Measurements from ENCODE around the gene CYP20A1.
"Not testable (repeated sequence)": the region's sequence is repeated elsewhere in the genome, so short reads cannot be mapped to it uniquely, and the experiment has no call there.

The CYP20A1 gene

DNA sequence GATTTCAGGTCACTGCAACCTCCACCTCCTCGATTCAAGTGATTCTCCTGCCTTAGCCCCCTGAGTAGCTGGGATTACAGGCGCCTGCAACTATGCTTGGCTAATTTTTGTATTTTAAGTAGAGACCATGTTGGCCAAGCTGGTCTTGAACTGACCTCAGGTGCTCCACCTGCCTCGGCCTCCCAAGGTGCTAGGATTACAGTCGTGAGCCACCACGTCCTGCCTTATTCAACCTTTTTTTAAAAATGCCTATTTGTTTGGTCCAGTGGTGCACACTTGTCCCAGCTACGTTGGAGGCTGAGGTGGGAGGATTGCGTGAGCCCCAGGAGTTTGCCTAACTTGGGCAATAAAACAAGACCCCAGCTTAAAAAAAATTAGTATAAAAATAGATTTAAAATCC, 43.3 kb downstream of the CYP20A1 start:
- no peak for DNase-seq (ENCODE audit: low spot score)

DNA sequence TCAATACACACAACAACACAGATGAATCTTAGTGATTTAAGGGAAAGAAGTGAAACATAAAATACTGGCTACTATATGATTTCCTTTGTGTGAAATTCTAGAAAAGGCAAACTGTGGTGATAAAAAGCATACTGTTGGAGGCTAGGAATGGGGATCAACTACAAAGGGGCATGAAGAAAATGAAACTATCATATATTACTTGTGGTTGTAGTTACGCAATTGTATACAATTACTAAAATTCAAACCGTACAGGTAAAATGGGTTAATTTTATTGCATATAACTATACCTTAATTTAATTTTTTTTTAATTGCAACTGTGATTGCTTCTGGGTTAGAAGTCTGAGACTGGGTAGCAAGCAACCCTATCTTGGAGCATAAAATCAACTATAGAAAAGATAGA, 47.7 kb downstream of the CYP20A1 start:
- DNase-seq (ENCODE audit: low spot score), result no peak

DNA sequence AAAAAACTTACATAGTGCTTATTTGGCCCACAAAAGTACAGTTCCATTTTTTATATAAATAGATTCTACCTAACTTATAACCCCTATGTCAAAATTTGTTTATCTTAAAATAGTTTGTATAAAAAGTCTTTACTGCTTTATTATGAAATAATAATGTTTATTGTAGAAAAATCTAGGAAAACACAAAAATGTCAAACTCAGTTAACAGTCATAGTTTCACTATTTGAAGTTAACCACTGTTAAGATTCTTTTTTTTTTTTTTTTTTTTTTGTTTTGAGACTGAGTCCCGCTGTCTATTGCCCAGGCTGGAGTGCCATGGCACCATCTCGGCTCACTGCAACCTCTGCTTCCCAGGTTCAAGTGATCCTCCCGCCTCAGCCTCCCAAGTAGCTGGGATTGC, 62.8 kb downstream of the CYP20A1 start:
- DNase-seq (ENCODE audit: low spot score), result no peak

DNA sequence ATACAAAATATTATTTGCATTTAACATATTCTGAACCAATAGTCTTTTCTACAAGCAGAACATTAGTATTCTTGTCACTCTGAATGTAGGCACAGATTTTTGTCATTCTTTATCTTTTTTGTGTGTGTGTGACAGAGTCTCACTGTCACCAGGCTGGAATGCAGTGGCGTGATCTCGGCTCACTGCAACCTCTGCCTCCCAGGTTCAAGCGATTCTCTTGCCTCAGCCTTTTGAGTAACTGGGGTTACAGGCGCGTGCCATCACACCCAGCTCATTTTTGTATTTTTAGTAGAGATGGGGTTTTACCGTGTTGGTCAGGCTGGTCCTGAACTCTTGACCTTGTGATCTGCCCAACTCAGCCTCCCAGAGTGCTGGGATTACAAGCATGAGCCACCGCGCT, 63.8 kb downstream of the CYP20A1 start:
- not testable (repeated sequence) for DNase-seq (ENCODE audit: low spot score)

DNA sequence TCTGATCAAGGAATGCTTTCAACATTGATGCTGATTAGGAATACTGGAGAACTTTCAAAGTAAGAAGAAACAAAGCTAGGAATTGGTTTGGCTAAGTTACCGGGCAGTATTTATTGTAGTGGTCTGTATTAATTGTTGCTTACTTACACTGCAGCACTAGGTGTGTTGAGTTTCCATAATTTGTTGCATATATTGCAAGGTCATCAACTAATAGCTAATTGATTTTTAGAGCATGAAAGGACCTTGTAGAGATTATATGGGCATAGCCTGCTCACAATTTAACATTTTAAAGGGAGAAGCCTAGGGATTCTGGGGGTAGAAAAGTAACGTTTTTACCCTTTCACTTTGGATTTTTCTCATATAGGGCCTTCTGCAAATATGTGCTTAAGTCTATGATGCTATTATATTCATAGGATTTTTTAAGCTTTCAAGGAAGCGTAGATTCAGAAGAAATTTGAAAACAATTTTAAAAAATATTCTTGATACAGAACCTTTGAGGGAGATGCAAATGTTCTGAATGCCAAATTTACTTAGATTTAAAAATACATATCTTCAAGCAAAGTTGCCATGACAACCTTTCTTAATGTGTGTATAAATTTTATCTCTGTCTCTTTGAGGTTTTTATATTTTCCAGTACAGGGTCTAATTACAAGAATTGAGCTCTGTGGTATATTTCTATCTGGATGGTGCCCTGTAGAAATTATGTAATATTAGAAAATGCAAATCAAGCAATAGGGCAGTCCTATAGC, 72.0 kb downstream of the CYP20A1 start:
- DNase-seq (ENCODE audit: low spot score), result no peak

DNA sequence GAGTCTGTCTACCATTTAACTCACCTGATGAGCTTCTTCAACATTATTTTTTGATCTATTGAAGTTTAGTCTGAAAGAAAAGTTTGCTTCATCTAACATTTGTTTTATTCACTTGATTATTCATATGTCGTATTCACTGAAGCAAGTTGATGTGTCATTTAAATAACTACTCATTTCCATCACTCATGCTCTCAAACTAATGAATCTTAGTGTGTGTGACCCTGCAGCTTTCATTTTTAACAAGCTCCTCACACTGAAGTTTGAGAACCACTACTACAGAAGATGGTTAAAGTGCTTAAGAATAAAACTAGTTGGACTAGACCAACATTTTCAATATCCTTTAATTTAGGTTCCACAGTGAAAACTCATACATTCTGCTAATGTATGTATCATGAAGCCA, 87.5 kb downstream of the CYP20A1 start:
- no peak for DNase-seq (ENCODE audit: low spot score)

DNA sequence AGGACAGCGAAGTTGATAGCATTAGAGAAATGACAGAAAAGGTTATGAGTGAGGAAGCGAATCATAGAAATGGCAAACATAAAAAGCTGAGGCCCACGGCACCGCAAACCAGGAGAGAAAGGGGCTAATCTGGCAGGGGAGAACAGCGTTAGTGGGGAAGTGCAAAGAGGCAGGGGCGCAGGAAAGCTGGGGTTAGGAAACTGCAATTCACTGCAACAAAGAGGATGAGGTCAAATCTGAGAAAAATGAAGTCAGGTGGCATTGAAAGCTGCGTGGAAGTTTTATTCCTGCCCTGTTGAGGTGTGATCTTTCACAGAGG, 88.7 kb downstream of the CYP20A1 start:
- no peak for DNase-seq (ENCODE audit: low spot score)

DNA sequence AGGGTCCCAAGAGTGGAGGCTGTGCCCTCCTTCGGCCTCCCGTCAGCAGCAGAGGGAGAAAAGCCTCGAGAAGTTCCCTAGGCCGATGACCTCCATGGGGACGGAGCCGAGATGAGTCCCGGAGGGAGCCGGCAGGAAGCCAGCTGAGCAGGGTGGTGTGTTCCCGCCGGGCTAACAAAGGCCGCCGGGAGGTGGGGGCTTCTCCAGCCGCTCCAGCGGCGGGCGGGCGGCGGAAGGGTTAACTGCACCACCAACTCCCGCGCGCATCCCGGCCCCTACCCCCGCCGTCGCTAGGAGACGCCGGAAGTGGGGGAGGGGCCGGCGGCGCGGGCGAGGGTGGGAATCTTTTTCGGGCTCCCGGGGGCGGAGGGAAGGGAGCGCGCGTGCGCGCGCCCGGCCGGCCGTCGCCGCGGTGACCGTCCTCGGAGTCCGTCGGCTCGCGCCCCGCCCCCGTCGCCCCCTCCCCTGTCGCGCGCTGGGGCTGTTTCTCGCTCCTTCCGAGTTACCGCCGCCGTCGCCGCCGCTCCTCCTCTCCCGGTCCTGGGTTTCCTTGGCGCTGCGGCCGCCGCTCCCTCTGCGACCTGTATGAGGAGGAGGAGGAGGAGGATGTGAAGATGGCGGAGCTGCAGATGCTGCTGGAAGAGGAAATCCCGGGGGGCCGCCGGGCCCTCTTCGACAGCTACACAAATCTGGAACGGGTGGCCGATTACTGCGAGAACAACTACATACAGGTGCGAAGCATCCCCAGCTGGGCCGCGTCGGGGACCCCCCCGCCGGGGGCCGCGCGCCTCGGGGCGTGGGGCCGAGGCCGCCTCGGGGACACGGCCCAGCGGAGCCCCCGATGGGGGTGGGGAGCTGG, 89.3 kb downstream of the CYP20A1 start, which contains the start of gene ABI2:
Gene ABI2, plus strand, starts transcription at position 494 of the 859 bp plus-strand sequence. Its CDS starts 121 bp downstream, at position 615.
- DNase-seq (ENCODE audit: low spot score), result peak; percentile 89

DNA sequence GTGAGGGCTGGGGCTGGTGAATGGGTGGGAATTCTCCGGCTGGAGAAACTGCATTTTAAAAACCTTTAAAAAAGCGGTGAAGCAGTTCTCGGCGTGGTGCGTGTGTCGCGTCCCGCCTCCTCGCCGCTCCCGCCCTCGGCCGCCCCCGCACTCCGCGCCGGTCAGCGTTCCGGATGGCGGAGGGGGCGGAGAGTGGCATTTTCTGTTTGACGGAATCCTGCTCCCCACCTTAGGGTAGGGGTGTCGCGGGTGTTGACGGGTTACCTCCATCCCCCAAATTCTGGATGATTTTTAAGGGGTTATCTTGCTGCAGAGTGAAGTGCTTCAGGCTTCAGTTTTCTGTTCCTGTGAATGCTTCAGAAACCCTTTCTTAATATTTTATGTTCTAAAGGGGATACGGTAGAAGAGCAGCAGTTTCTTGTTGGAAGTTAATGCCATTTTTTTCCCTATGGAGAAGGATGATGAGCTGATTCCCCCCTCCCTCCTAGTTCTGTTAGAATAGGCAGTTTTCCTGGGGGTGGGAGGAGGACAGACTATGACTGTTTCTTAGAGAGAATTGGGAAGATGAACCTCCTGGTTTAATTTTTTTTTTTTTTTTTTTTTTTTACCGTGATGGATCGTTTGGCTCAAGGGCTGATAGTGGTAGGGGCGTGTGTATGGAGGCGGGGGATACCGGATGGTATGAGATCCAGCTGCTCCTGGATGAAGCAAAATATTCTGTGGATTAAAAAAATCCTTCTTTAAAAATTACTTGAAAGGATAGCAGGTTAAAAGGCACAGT, 90.1 kb downstream of the CYP20A1 start:
- peak; percentile 27 for DNase-seq (ENCODE audit: low spot score)

DNA sequence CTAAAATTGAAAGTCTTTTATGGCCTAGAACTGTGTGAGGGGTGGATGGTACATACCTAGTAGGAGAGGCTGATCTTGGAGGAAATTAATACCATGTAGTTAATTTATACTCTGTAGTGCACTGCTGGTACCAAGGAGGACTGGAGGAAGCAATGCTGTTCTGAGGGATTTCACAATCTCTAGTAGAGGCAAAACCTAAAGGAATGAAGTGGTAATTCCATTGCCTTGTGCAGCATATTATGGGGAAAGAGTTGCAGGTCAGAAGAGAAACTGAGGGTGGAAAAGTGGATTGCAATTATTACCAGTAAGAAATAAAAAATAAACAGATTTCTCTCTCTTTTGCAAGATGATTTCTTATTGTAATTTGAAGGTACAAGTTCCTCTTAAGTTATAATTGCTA, 91.6 kb downstream of the CYP20A1 start:
- DNase-seq (ENCODE audit: low spot score), result no peak

DNA sequence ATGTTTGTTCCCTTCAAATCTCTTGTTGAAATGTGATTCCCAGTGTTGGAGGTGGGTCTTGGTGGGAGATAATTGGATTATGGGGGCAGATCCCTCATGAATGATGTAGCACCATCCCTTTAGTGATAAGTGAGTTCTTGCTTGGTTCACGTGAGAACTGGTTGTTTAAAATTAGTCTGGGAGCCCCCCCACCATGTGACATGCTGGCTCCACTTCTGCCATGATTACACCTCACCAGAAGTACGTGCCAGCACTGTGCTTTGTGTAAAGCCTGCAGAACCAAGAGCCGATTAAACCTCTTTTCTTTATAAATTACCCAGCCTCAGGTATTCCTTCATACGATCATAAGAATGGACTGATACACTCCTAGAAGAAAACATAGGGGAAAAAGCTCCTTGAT, 99.5 kb downstream of the CYP20A1 start:
- DNase-seq (ENCODE audit: low spot score), result no peak

DNA sequence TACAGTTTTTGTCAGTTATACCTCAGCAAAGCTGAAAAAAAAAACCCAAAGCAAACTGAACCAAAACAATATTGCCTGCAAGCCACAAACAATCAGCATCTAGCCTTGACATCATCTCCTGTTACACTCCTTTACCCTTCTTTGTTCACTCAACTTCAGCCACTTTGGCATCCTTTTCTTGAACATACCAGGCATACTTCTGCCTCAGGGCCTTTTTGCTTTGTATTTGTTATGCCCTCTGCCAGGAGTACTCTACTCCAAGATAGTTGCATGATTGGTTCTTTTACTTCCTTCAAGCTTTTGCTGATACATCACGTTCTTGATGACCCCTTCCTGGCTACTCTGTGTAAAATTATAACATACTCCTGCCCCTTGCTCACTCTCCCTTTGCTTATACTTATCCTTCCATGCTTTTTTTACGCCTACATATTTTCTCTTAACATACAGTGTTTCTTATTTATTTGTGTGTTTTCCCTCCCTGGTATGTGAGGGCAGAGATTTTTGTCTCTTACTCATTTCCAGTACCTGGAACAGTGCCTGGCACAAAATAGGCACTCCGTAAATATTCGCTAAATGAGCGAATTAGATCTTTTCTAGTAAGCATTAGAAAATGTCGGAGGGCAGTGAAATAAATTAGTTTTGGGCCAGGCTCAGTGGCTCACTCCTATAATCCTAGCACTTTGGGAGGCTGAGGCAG, 102.1 kb downstream of the CYP20A1 start:
- DNase-seq (ENCODE audit: low spot score), result peak; percentile 45

DNA sequence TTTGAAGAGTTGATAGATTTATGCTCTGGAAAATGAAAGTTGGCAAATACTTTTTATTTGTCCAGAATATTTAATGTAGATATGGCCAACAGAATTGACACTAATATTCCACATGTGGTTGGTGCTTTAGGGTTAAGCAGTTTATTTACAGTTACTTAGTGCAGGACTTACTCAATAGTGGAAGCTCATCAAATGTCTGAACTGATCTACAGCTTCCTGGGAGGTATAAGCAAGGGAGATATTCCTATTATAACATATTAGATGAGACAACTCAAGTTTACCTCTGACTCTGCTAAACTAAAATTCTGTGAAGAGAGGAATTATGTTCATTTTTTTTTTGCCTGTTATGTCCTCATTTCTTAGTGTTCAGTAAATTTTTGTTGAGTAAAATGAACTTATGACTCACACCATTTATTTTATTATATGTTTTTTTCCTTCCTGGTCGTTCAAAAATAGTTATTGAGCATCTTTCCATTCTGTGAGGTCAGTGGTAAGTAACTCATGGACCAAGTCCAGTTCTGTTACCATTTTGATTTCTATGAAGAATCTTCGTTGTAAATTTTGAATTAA, 103.0 kb downstream of the CYP20A1 start:
- DNase-seq (ENCODE audit: low spot score), result no peak

DNA sequence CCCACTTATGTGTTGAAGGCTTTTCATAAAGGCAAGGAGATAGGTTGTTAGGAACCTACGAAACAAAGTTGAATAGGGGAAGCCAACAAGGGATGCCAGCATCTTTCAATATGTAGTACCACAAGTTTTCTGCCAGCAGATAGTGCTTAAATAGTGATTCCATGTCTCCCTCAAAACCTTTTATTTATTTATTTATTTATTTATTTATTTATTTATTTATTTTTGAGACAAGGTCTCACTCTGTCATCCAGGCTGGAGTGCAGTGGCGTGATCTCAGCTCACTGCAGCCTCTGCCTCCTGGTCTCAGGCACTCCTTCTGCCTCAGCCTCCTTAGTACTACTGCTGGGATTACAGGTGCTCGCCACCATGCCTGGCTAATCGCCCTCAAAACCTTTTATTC, 103.6 kb downstream of the CYP20A1 start:
- not testable (repeated sequence) for DNase-seq (ENCODE audit: low spot score)

DNA sequence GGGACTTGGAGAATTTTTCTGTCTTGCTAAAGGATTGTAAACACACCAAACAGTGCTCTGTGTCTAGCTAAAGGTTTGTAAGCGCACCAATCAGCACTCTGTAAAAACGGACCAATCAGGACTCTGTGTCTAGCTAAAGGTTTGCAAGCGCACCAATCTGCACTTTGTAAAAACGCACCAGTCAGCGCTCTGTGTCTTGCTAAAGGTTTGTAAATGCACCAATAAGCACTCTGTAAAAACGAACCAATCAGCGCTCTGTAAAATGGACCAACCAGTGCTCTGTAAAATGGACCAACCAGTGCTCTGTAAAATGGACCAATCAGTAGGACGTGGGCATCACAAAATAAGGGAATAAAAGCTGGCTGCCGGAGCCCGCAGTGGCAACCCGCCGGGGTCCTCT, 105.8 kb downstream of the CYP20A1 start:
- no peak for DNase-seq (ENCODE audit: low spot score)

DNA sequence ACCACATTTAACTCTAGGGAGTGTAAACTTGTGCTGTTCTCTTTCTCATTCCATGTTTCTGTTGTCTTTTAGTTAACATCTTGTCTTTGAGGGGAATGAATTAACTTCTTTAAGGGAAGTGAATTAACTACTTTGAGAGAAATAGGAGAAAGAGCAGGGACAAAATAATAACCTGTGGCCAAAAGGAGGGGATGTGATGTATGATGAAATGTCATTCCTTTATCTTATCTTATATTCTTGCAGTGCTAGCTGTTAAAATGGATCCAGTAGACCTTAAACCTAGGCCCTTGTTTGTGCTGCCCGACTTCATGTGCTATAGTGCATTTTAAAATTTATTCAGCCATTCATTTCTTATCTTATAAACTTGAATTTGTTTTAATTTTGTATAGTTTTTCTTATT, 107.8 kb downstream of the CYP20A1 start:
- no peak for DNase-seq (ENCODE audit: low spot score)

DNA sequence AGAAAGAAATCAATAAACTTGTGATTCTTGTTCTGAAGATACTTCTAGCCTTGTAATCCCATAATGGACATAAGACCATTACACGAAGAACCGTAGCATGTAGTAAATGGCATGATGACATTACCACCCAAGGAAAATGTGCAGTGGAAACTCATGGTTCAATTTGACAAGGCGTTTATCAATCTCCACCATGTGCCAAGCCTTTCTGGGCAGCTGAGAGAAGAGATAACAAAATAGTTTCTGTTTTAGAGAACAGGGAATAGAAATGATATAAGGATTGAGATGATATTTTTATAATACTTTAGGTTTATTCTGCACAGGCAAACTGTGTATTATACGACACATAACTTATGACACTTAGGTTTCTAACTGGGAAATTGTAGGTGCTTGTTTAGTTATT, 108.6 kb downstream of the CYP20A1 start:
- no peak for DNase-seq (ENCODE audit: low spot score)

DNA sequence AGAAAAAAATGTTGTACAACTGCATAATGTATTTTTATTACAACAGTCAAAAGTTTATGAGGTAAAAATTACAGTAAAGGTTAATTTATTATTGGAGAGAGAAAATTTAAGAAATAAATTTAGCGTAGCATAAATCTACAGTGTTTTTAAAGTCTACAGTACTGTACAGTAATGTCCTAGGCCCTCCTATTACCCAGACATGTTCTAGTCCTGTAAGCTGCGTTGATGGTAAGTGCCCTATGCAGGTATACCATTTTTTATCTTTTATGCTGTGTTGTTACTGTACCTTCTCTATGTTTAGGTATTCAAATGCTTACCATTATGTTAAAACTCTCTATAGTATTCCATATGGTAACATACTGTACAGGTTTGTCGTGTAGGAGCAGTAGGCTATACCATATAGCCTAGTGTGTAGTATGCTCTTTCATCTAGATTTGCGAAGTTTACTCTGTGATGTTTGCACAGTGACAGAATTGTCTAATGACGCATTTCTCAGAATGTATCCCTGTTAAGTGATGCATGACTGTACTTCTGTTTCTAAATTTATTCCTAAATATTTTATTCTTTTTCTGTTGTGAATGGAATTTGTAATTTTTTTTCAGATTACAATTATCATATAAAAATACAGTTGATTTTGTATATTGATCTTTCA, 113.9 kb downstream of the CYP20A1 start:
- DNase-seq (ENCODE audit: low spot score), result no peak

DNA sequence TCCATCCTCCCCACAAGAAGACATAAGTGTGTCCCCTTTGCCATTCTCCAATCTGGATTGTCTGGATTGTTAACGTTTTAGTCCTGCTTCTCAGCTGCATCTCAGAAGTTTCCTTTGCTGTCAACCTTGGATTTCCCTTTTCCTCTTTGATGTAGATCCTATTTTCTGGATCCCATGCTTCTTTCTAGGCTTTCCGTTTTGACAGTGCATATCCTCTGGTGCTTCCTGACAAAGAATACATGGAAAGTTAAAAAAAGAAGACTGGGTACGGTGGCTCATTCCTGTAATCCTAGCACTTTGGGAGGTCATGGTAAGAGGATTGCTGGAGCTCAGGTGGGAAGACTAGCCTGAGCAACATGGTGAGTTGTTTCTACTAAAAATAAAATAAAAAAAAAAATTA, 116.1 kb downstream of the CYP20A1 start:
- DNase-seq (ENCODE audit: low spot score), result no peak
